Measurements from ENCODE around the gene SVEP1. TPM values are rescaled to one million over a fixed set of nuclear protein-coding genes. Genes with fewer than 3 reads are reported as not detected.

The SVEP1 gene
- total RNA-seq (2022; extraction: Qiagen RNA extraction), result 1.6 to 2.0 TPM (median 1.7 TPM) in 5 replicates

GRCh38 chr9:110579034-110579861, at the start of gene SVEP1:
Gene SVEP1 (minus strand): TSS chr9:110579741. CDS start chr9:110579543, 198 bp downstream.

GRCh38 chr9:110337727-110338126, 241.8 kb downstream of the SVEP1 start, which contains the start of gene TXNDC8:
Gene TXNDC8 (minus strand): TSS chr9:110337863.

Other genes starting within 250 kb of the SVEP1 start
- not detected in 5 replicates for gene TXNDC8, start 241.9 kb downstream of the SVEP1 start, total RNA-seq (2022; extraction: Qiagen RNA extraction)
- not detected in 5 replicates for gene MUSK, start 89.0 kb upstream of the SVEP1 start, total RNA-seq (2022; extraction: Qiagen RNA extraction)

All from A549 treated with Hydrocortisone at 1 μM for 4 hours (cell line).